Stimulated activated CD8-positive, alpha-beta memory T cell treated with anti-CD3 and anti-CD28 coated beads, Interleukin-7, amount 100 ng/mL, for 24 hours (primary cell): ENCODE data around the gene GATAD2A.
"Not testable (repeated sequence)": the region's sequence is repeated elsewhere in the genome, so short reads cannot be mapped to it uniquely, and the experiment has no call there.

Experiments used
- DNase-seq: peaks from one replicate; pipeline ENCODE4 v3.0.0-alpha.2; 2020; ENCODE audit warnings: low read depth

The GATAD2A gene

DNA sequence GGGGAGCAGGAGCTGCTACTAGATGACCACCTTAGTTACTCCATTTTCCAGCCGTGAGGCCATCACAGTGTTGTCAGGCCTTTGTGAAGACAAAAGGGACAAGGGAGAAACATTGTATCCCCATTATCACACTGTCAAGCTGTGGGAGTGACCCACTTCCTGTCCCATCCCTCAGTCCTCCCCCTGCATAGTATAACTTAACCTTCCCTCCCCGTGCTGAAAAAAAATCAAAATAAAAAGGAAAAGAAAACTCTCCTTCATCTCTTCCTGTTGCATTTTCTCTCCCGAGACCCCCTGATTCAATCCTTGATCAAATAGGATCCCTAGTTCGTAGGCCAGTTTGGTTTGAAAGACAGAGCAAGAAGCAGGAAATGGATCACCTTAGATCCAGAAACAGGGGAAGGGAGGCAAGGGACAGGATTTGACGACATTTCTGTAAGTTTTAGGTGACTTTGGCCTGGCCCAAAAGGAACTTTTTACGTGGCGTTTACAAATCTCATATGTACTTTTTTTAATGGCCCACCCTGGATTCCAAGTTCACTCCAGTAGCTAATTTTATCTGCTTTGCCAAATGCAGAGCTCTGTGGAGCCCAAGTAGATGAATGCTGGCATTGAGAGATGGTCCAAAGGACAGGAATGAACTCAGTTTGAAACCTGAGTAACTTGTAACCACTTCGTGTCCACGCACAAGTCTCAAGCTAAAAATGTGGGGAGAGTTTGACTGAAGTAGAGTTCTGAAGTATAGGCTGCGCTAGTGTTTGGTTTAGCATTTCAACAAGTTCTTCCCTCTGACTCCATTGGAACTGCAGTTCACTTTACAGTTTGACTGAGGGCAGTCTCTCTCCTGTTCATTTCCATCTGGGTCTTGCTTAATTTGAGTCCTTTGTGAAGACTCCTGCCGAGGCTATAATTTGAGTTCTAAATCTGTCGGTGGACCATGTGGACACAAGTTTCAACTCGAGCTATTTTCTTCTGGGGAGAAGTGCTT is 16.6 kb upstream of the GATAD2A start:
- no peak for DNase-seq

DNA sequence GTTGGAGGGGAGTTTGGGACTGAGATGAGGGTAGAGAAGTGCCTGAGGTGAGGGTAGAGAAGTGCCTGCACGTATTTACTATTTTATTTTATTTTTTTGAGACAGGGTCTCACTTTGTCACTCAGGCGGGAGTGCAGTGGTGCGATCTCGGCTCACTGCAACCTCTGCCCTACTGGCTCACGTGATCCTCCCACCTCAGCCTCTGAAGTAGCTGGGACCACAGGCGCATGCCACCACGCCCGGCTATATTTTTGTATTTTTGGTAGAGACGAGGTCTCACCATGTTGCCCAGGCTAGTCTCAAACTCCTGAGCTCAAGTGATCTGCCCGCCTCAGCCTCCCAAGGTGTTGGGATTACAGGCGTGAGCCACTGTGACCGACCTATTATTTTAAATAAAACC is 15.8 kb upstream of the GATAD2A start:
- DNase-seq, result not testable (repeated sequence)

DNA sequence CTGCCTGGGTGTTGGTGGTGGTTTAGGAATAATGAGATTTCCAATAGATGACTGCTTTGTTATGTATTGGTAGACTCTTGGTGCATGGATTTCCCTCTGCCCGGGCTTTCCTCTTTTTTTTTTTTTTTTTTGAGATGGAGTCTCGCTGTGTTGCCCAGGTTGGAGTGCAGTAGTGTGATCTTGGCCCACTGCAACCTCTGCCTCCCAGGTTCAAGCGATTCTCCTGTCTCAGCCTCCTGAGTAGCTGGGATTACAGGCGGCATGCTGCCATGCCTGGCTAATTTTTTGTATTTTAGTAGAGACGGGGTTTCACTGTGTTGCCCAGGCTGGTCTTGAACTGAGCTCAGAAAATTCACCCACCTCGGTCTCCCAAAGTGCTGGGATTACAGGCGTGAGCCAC is 11.1 kb upstream of the GATAD2A start:
- DNase-seq, result not testable (repeated sequence)

- DNase-seq, result no peak
Observed at GRCh38 chr19:19399733-19400433, 5.6 kb upstream of the GATAD2A start.

DNA sequence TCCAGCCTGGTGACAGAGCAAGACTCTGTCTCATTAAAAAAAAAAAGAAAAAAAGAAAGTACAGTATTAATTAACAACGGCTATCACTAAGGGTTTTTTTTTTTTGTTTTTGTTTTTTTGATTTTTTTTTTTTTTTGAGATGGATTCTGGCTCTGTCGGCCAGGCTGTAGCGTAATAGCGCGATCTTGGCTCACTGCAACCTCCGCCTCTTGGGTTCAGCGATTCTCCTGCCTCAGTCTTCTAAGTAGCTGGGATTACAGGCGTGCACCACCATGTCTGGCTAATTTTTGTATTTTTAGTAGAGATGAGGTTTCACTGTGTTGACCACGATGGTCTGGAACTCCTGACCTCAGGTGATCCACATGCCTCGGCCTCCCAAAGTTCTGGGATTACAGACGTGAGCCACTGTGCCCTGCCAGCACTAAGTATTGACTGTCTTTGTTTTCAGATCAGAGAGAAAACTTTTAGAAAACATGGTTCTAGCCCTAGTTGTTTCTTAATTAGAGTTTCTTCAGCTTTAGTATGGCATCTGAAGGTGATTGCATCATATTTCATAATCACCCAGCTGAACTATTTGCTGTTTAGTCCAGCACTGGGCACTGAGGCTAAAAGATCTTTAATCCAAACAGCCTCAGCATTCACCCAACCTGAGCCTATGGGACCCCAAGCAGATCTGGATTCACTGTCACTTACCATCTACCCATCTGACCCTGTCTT is 2.7 kb upstream of the GATAD2A start:
- DNase-seq, result no peak

GRCh38 chr19:19403373-19403901 is 2.0 kb upstream of the GATAD2A start:
- no peak for DNase-seq

DNA sequence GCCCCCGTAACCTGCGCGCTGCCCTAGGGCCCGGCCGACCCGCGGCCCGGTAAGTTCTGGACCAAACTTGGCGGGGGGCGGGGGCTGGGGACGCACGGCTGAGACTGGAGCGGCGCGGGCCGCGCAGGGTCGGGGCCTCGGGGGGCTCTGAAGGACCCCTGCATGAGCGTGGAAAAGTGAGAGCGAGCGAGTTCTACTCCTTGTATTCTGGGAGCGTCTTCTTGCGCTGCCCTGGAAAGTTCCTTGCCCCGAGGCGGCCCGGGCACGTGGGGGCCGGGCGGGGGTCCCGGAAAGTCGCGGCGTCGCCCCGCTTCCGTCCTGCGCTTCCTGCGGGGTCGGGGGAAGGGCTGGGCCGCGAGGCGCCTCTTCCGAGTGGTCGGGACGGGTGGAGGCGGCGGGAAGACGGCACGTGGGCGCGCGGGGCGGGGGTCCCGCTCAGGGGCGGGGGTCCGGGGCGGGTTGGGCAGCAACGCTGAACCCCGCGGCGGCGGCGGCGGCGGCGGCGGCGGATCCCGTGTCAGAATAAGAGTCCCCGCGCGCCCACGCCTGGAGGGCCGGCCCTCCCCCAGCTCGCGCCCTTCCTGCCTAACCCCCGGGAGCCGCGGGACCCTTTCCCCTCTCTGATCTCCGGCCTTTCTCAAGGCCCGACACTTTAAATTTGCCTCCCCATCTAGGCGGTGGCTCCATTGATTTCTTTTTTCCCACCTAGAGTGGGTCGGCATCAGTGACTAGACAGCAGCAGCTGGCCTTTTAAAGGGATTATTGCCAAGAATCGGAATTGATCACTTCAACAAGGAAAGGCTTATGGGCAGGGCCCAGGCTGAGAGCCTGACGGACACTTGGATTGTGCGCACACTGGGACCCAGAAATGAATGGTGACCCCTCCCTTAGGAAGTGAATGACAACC is 749 bp downstream of the GATAD2A start:
- DNase-seq, result no peak

DNA sequence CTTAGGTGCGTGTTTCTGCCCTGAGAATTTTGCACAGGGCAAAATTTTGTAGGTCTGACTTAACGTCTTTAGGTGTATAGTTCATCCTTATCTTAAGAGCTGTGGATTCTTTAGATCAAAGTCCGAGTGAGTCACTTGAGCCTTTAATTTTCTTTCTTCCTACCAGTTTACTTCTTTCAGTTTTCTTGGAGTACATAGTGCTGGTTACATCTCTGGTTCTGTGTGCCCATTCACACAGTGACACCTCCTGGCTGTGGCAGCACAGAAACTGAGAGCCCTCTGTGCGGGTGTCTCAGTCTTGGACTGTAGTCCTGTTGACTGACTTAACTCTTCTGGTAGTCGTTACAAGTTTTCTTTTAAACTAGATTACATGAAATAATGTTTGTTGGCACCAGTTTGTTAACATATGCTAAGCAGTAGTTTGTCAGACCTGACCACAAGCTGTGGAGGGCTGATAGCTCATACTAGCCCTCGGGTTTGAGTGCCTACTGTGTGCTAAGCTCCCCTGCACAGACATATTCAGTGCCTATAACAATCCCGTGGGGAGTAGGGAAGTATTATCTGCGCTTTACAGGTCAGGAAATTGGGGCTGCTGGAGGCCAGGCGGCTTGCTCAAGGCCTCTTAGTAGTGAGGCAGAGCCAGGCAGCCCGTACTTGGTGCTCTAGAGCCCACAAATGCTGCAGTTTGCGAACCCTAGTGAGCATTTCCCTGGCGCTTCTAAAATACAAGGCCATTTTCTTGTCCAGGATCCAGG is 1.6 kb downstream of the GATAD2A start:
- no peak for DNase-seq

- DNase-seq, result no peak
Observed at GRCh38 chr19:19407633-19407930, 2.1 kb downstream of the GATAD2A start.

GRCh38 chr19:19409205-19409604 is 3.7 kb downstream of the GATAD2A start:
- no peak for DNase-seq

DNA sequence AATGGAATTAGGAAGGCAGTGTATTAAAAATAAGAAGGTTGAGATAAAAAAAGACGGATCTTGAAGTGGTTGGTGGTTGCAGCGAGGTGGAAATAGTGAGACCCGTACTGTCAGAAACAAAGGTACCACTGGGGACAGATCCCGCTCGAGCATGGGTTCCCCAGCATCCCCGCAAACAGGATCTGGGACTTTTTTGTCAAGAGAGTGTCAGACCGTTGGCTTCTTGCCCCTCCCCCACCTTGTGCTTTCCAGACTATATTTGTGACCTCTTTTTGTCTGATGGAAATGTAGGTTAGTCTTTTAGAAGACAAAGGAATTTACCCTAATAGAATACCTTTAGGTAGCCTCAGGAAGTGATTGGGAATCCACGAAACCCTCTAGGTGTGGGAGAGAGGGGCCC is 4.2 kb downstream of the GATAD2A start:
- no peak for DNase-seq

- no peak for DNase-seq
Observed at GRCh38 chr19:19410553-19411550, 5.4 kb downstream of the GATAD2A start.

DNA sequence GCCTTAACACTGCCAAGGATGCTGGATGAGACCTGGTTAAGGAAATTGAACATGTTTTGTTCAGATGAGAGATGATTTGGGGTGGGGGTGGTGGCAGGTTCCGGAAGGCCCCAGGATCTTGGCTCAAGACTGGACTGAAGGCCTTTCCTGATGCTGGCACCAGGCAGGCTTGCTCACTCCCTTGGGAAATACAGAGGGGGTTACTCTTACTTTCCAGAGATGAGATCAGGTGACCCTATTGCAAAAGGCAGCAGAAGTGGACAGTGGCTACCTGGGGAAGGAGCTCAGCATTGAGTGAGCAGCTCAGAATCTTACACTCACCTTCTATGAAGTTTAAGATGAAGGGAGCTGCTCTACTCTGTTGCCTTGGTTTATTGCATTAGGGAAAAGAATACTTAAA is 10.8 kb downstream of the GATAD2A start:
- no peak for DNase-seq

DNA sequence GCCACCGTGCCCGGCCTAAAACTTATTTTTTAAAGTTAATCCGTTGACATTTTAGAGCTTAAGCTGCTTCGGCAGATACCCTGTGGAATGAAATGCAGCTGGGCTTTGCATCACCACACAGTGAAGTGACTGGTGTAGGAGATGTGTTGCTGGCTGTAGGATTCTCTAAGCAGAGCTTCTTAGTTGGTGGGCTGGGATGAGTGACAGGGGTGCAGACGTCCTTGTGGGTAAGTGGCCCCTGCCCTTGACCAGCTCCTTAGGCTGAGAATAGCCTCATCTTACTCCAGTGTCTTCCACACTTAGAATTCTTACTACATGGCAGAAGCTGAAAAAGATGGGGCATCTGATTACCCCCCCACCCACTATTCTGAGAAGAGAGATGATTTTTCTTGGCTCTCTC is 11.6 kb downstream of the GATAD2A start:
- DNase-seq, result no peak

GRCh38 chr19:19417628-19418245 is 12.3 kb downstream of the GATAD2A start:
- no peak for DNase-seq

DNA sequence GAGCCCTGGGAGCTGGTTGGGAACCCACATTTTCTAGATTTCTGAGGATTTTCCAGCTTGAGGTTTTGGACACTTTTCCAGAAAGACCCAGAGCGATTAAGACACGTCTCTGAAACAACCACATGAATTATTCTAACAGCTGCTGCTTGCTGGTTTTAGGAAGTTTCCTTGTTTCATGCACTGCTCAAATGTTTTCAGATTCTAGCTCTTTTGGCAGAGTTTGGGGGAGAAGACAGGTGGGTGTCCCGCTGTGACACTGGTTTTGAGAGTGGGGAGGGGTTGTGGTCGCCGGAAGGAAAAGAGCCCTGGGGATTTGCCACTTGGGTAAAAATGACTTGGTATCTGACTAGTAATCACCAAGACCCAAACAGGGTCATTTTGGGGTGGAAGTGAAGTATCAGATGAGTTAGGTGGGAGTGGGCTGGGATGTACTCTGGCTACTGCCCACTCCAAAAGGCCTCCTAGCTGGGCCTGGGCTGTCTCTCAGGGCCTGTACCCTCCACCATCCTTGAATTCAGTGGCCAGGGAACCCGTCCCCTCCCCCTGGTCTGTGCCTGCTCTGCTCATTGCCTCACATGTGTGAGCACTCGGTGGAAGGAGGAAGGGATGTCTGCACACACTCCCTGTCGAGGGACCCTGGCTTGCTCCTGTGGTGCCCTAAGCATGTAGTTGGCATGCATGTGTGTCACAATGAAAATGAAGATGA is 13.2 kb downstream of the GATAD2A start:
- DNase-seq, result no peak

- DNase-seq, result no peak
Observed at GRCh38 chr19:19420570-19421298, 15.3 kb downstream of the GATAD2A start.

- no peak for DNase-seq
Observed at GRCh38 chr19:19421299-19421696, 15.8 kb downstream of the GATAD2A start.
